ENCODE measurements around the gene RFESD. TPM values are rescaled to one million over a fixed set of nuclear protein-coding genes. Genes with fewer than 3 reads are reported as not detected.

RFESD gene
- total and polyA plus RNA-seq, 3 donors from 2014 or later = 11.8 to 25.1 (median 12.8) TPM

DNA sequence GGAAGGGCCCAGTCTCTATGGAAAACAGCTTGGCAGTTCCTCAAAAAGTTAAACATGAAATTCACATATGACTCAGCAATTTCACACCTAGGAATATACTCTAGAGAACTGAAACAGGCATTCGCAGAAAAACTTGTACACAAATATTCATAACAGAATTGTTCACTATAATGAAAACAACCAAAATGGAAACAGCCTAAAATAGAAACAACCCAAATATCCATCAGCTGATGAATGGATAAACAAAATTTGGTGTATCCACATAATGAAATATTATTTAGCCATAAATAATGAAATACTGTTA, 31.5 kb upstream of the RFESD start:
- TF ChIP-seq POLR2A (IDR thresholded peaks at IDR 0.05) = no peak
- TF ChIP-seq, protein P1, sequence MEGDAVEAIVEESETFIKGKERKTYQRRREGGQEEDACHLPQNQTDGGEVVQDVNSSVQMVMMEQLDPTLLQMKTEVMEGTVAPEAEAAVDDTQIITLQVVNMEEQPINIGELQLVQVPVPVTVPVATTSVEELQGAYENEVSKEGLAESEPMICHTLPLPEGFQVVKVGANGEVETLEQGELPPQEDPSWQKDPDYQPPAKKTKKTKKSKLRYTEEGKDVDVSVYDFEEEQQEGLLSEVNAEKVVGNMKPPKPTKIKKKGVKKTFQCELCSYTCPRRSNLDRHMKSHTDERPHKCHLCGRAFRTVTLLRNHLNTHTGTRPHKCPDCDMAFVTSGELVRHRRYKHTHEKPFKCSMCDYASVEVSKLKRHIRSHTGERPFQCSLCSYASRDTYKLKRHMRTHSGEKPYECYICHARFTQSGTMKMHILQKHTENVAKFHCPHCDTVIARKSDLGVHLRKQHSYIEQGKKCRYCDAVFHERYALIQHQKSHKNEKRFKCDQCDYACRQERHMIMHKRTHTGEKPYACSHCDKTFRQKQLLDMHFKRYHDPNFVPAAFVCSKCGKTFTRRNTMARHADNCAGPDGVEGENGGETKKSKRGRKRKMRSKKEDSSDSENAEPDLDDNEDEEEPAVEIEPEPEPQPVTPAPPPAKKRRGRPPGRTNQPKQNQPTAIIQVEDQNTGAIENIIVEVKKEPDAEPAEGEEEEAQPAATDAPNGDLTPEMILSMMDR (IDR thresholded peaks at IDR 0.05) = no peak
- no peaks in the 10 kb centered on the region for H3K9me3 ChIP-seq
- H3K4me1 ChIP-seq = no peaks in the 10 kb centered on the region
- H3K27me3 ChIP-seq = no peaks in the 10 kb centered on the region
- intact Hi-C loops (cut with DNase I; ENCODE audit: low total_unique reads) = no loop called here
- no peak for DNase-seq
- no peak overlapping the region for H3K27ac ChIP-seq
- WGBS, 2 donors = 91 to 96% methylated on average over 1 of the region's 1 CpG
- H3K4me3 ChIP-seq = no peak overlapping the region
- H3K36me3 ChIP-seq (ENCODE audit: low read depth, missing control alignments) = no peaks in the 10 kb centered on the region

DNA sequence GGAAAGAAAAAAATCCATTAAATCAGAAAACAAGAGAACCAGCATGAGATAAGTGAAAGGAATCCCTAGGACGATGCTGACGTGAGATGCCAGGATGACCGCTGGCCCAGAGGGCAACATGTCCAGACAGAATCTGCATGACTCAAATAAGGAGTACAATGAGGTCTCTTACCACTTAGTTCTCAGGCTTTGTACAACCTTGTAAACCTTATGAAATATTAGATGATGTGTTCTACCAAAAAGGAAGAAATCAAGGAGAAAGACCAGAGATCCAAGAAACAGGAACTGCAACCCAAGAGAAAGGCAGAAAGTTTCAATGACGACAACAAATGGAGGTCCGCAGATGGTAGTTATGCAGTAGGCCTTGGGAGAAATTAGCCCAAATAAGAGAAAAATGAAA, 29.5 kb upstream of the RFESD start:
- 89 to 95% methylated on average over 5 of the region's 5 CpGs for WGBS, 2 donors
- no peaks in the 10 kb centered on the region for H3K4me1 ChIP-seq
- H3K36me3 ChIP-seq (ENCODE audit: low read depth, missing control alignments) = no peaks in the 10 kb centered on the region
- H3K27me3 ChIP-seq = no peaks in the 10 kb centered on the region
- no peak overlapping the region for H3K4me3 ChIP-seq
- no peak overlapping the region for H3K27ac ChIP-seq
- intact Hi-C loops (cut with DNase I; ENCODE audit: low total_unique reads) = no loop called here
- DNase-seq = no peak
- no peak for TF ChIP-seq POLR2A (IDR thresholded peaks at IDR 0.05)
- TF ChIP-seq, protein P1 (IDR thresholded peaks at IDR 0.05) = no peak
- H3K9me3 ChIP-seq = no peaks in the 10 kb centered on the region

DNA sequence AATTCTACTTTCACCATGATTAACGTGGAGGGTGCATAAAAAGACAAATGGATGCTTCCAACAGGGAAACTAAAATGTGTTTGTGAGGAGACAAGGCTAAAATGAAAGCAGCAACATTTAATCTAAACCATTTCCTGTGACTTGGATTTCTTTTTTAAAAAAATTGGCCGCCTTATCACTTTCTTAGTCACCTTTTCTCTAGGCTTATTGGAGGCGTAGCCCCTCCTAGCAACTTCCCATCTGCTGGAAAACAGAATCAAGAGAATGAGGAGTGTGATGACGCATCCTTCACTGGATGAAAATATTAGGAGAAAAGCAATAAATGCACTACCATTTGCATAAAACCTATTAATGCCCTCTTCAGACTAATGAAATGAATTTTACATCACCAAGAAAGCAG, 27.5 kb upstream of the RFESD start:
- Histone ChIP-seq H3K4me3 (no peak overlapping the region), H3K27me3 (no peaks in the 10 kb centered on the region), H3K4me1 (no peaks in the 10 kb centered on the region), H3K9me3 (no peaks in the 10 kb centered on the region), H3K36me3 (ENCODE audit: low read depth, missing control alignments) (no peaks in the 10 kb centered on the region), H3K27ac (no peak overlapping the region)
- intact Hi-C loops (cut with DNase I; ENCODE audit: low total_unique reads) = no loop called here
- WGBS, 2 donors = 65 to 77% methylated on average over 4 of the region's 4 CpGs
- TF ChIP-seq POLR2A (IDR thresholded peaks at IDR 0.05) = no peak
- TF ChIP-seq, protein P1 (IDR thresholded peaks at IDR 0.05) = no peak
- no peak for DNase-seq

DNA sequence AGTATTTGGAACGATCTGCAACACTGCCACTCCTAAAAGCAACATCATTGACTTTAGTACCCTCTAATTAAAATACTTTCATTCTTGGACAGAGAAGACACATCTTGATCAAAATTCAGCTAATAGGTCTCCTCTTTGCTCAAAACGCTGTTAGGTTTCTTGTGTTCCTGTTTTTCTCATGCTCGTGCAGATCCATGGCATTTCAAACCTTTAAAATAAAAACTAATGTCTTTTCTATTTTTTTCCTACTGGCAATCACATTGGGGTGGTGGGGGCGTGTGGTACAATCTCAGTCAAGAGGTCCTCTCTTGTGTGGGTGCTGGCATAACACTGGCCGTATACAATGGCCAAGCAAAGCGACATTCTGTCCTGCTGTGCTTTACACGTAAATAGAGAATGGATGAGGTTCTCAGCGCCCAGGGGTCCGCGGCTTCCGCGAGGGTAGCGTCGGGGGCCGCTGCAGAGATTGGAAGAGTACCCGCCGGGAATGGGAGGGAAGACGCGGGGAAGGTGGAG, 27.0 kb upstream of the RFESD start:
- 4 to 5% methylated on average over 19 of the region's 19 CpGs for WGBS, 2 donors
- Histone ChIP-seq H3K27me3 (no peaks in the 10 kb centered on the region), H3K4me3 (peak overlapping the region in 1 of 2 donors; percentile 59), H3K9me3 (no peaks in the 10 kb centered on the region), H3K36me3 (ENCODE audit: low read depth, missing control alignments) (no peaks in the 10 kb centered on the region), H3K4me1 (no peaks in the 10 kb centered on the region), H3K27ac (no peak overlapping the region)
- intact Hi-C loops (cut with DNase I; ENCODE audit: low total_unique reads) = no loop called here
- no peak for DNase-seq
- TF ChIP-seq, protein P1 (IDR thresholded peaks at IDR 0.05) = no peak
- no peak for TF ChIP-seq POLR2A (IDR thresholded peaks at IDR 0.05)

DNA sequence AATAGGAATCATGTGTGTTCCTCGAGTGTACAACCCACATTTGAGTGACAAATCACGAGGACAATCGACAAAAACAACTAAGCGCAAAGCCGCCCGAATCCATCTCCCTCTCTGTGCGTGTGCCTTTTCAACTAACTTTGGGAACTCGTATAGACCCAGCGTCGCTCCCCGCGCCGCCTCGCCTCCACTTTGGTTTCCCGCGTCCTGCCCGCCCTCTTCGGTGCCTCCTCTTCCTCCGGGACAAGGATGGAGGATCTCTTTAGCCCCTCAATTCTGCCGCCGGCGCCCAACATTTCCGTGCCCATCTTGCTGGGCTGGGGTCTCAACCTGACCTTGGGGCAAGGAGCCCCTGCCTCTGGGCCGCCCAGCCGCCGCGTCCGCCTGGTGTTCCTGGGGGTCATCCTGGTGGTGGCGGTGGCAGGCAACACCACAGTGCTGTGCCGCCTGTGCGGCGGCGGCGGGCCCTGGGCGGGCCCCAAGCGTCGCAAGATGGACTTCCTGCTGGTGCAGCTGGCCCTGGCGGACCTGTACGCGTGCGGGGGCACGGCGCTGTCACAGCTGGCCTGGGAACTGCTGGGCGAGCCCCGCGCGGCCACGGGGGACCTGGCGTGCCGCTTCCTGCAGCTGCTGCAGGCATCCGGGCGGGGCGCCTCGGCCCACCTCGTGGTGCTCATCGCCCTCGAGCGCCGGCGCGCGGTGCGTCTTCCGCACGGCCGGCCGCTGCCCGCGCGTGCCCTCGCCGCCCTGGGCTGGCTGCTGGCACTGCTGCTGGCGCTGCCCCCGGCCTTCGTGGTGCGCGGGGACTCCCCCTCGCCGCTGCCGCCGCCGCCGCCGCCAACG, 26.3 kb upstream of the RFESD start, which contains the start of gene GPR150:
Gene GPR150 (plus strand): TSS at position 58 of the 840 bp plus-strand sequence. CDS start 189 bp downstream, at position 247.
- Histone ChIP-seq H3K4me1 (no peaks in the 10 kb centered on the region), H3K36me3 (ENCODE audit: low read depth, missing control alignments) (no peaks in the 10 kb centered on the region), H3K4me3 (peak within 1 kb of the TSS; percentile 49 to 63), H3K27ac (peak within 1 kb of the TSS in 1 of 2 donors; percentile 1), H3K27me3 (no peaks in the 10 kb centered on the region), H3K9me3 (no peaks in the 10 kb centered on the region)
- intact Hi-C loops (cut with DNase I; ENCODE audit: low total_unique reads) = no loop called here
- DNase-seq = peak; percentile 46
- no peak for TF ChIP-seq POLR2A (IDR thresholded peaks at IDR 0.05)
- TF ChIP-seq, protein P1 (IDR thresholded peaks at IDR 0.05) = no peak
- WGBS, 2 donors = 0 to 1% methylated on average over 39 to 50 of the region's 85 CpGs

Measured in testis (tissue), 3 donors.